ENCODE data around the gene ZNF200. TPM values are rescaled to one million over a fixed set of nuclear protein-coding genes. Genes with fewer than 3 reads are reported as not detected.

The ZNF200 gene, protein sequence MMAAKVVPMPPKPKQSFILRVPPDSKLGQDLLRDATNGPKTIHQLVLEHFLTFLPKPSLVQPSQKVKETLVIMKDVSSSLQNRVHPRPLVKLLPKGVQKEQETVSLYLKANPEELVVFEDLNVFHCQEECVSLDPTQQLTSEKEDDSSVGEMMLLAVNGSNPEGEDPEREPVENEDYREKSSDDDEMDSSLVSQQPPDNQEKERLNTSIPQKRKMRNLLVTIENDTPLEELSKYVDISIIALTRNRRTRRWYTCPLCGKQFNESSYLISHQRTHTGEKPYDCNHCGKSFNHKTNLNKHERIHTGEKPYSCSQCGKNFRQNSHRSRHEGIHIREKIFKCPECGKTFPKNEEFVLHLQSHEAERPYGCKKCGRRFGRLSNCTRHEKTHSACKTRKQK
- 1 to 10 TPM; 2.8 to 4.0 (median 3.4) TPM for total RNA-seq
- 1 to 10 TPM; 1.3 to 5.8 (median 2.6) TPM for polyA plus RNA-seq
- long read RNA-seq, donor 1, partial matches to known transcripts = 0 of 3 reads
- long read RNA-seq, donor 1, other reads (novel, unspliced or antisense) = 1 of 3 reads
- long read RNA-seq, donor 2, partial matches to known transcripts = 0 of 2 reads
- long read RNA-seq, donor 2, other reads (novel, unspliced or antisense) = 0 of 2 reads

DNA sequence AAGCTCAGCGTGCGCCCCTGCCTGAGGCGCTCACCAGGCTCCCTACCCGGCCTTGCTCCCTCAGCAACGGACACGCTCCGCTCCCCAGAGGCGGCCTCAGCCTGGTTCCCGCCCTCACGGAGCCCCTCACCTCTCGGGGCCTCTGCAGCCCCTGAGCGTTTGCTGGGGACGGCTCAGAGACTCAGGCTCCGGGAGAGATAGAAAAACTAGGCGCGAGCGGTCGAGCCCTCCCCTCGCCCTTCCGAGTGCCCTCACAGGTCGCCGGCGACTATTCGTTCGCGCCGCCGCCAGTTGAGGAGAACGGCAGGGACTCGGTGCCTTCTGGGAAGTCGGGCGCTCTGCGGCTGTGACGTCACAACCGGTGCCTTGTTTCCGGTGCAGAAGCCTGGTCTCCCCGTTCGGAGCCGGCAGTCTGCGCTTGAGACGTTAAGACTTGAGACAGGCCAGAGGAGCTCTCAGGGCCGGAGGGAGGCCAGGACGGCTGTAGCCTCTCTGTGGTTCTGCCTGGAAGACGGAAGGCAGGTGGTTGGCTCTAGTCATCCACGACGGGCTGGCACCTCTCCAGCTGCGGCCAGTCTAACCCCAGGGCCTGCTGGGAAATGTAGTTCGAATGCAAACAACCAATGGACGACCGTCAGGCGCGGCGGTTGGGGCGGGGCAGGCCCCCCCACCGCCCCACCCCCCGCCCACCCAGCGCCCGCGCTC is at the start of gene ZNF200:
Gene ZNF200 (minus strand): TSS at position 302 of the 705 bp plus-strand sequence. CDS start 1,403 bp downstream, outside the sequence.
- peak; percentile 97 to 98 for DNase-seq

DNA sequence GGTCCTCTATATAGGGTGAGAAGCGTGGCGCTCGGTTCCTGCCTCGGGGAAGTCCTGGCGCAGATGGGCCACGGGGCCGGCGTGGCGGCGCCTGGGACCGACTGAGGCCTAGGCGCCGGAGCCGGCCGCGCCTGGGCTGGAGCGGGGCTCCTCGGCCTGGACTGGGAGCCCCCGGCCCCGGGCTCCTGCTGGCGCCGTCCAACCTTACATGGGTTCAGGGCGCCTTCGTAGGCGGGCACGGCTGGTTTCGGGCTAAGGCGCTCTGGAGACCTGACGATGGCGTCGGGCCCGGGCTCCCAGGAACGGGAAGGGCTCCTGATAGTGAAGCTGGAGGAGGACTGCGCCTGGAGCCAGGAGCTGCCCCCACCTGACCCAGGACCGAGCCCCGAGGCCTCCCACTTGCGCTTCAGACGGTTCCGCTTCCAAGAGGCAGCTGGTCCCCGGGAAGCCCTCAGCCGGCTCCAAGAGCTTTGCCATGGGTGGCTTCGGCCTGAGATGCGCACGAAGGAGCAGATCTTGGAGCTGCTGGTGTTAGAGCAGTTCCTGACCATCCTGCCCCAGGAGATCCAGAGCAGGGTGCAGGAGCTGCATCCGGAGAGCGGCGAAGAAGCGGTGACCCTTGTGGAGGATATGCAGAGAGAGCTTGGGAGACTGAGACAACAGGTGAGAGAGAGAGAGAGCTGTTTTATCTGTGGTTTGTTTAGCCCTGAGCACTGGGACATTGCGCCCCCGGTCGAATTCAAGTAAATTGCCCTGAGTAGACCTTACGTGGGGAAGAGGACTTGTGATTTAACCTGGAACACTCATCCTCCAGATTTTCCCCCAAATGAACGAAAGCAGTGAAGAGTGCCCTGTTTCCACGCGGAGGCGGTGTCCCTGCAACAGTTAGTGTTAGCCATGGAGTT is 48.8 kb upstream of the ZNF200 start:
- intact Hi-C loops (cut with DNase I) = loop anchor here (1.0 to 5.0 kb wide), 6 partner anchors 19 to 219 kb away; partner anchors contain the start of genes TIGD7 (in 2 of the 2), ZNF75A (in 2 of the 2), CLUAP1 (in 1 of the 2) and ZNF200 (in 1 of the 2)
- no peaks in the 10 kb centered on the region for H3K27me3 ChIP-seq (ENCODE audit: insufficient read depth in 3 of 3, low read length in 2 of 3)
- ATAC-seq = no peak
- peaks cover 15% of the 10 kb centered on the region for H3K4me1 ChIP-seq
- H3K4me3 ChIP-seq = peak overlapping the region; percentile 76
- peak; percentile 37 to 68 for DNase-seq
- H3K9me3 ChIP-seq = peaks cover 8% of the 10 kb centered on the region
- peak overlapping the region; percentile 100 for H3K27ac ChIP-seq
- TF ChIP-seq, protein P1, sequence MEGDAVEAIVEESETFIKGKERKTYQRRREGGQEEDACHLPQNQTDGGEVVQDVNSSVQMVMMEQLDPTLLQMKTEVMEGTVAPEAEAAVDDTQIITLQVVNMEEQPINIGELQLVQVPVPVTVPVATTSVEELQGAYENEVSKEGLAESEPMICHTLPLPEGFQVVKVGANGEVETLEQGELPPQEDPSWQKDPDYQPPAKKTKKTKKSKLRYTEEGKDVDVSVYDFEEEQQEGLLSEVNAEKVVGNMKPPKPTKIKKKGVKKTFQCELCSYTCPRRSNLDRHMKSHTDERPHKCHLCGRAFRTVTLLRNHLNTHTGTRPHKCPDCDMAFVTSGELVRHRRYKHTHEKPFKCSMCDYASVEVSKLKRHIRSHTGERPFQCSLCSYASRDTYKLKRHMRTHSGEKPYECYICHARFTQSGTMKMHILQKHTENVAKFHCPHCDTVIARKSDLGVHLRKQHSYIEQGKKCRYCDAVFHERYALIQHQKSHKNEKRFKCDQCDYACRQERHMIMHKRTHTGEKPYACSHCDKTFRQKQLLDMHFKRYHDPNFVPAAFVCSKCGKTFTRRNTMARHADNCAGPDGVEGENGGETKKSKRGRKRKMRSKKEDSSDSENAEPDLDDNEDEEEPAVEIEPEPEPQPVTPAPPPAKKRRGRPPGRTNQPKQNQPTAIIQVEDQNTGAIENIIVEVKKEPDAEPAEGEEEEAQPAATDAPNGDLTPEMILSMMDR (IDR thresholded peaks at IDR 0.05) = no peak
- 4 to 5% (median 5%) methylated on average over 46 to 56 of the region's 56 CpGs for WGBS, 3 donors
- peaks cover 6 to 31% of the 10 kb centered on the region in 2 donors for H3K36me3 ChIP-seq (ENCODE audit: insufficient read depth in 1 of 2, low read depth in 1 of 2)

More for the DNA sequence above, at the start of gene ZNF200:
- intact Hi-C loops (cut with DNase I) = loop anchor here in 1 of 2 donors (2.0 kb wide), 1 partner anchor 48 kb away; the partner anchor contains the start of gene ZNF263
- Histone ChIP-seq H3K4me3 (peak within 1 kb of the TSS; percentile 97), H3K36me3 (ENCODE audit: insufficient read depth in 1 of 2, low read depth in 1 of 2) (peaks cover 15 to 35% of the 10 kb centered on the region in 2 donors), H3K27ac (peak within 1 kb of the TSS; percentile 93), H3K27me3 (ENCODE audit: insufficient read depth in 3 of 3, low read length in 2 of 3) (no peaks in the 10 kb centered on the region), H3K9me3 (peaks cover 26% of the 10 kb centered on the region), H3K4me1 (peaks cover 7% of the 10 kb centered on the region)
- TF ChIP-seq, protein P1 (IDR thresholded peaks at IDR 0.05) = no peak
- 0% methylated on average over 50 to 51 of the region's 59 CpGs for WGBS, 3 donors
- ATAC-seq = peak; percentile 99 to 100 (median 100)

DNA sequence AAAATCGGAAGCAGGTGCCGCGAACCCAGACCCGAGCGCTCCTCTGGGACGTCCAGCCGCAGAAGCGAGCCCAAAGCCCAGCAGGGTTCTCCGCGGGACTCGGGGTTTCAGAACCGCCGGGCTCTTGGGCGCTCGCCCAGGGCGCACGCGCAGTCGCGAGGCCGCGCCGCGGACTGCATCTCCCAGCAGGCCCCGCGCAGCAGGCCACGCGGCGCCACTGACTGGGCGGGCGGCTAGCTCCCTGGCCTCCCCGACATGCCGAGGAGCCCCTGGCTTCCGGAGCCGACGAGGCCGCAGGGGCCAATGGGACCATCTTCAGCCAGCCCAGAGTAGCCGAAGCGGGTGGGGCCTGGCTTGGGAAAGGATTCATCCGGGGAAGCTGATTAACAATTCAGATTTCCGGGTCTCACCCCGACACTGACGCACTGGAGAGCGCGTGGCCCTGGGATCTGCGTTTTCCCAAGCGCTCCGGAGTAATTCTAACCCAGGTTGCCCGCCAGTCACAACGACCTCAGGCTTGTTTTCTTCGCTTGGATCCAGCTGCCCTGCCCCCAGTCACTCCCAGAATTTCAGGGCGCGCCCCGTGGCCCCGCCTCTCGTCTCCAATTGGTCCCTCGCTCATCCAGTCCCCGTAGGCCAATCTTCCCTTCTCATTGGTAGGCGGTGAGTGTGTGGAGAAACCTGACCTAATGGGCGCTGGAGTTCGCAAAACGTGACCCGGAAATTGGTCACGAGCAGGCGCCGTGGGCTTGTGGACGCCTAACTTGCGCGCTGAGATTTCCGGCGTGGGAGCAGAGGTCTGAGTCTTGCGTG is 48.0 kb upstream of the ZNF200 start, which contains the start of gene ZNF263:
Gene ZNF263 (plus strand): TSS at position 762 of the 813 bp plus-strand sequence. CDS start 328 bp downstream, outside the sequence.
- ATAC-seq = peak; percentile 96 to 98 (median 97)

More for the DNA sequence above, 48.0 kb upstream of the ZNF200 start, which contains the start of gene ZNF263:
- TF ChIP-seq, protein P1 (IDR thresholded peaks at IDR 0.05) = no peak
- H3K4me1 ChIP-seq = peaks cover 15% of the 10 kb centered on the region
- H3K27ac ChIP-seq = peak within 1 kb of the TSS; percentile 100
- intact Hi-C loops (cut with DNase I) = loop anchor here (1.0 to 5.0 kb wide), 6 partner anchors 18 to 219 kb away; partner anchors contain the start of genes TIGD7 (in 2 of the 2), ZNF75A (in 2 of the 2), CLUAP1 (in 1 of the 2) and ZNF200 (in 1 of the 2)
- DNase-seq = peak; percentile 96 to 97
- H3K27me3 ChIP-seq (ENCODE audit: insufficient read depth in 3 of 3, low read length in 2 of 3) = no peaks in the 10 kb centered on the region
- no peaks in the 10 kb centered on the region for H3K9me3 ChIP-seq
- 0 to 1% (median 0%) methylated on average over 72 of the region's 72 CpGs for WGBS, 3 donors
- H3K36me3 ChIP-seq (ENCODE audit: insufficient read depth in 1 of 2, low read depth in 1 of 2) = peaks cover 2 to 23% of the 10 kb centered on the region in 2 donors
- peak within 1 kb of the TSS; percentile 76 for H3K4me3 ChIP-seq

All from psoas muscle (tissue), 8 donors.